Fibroblast of the conjunctiva (primary cell): ENCODE results near the gene DLL1.

ENCODE experiments used
- DNase-seq: peaks from one replicate; pipeline ENCODE4 v3.0.0-alpha.2; 2010; ENCODE audit warnings: low read depth

DLL1 gene

GRCh38 chr6:170294813-170295509, 4.1 kb upstream of the DLL1 start:
- no peak for DNase-seq

- no peak for DNase-seq
Measured at GRCh38 chr6:170294298-170294730, 3.4 kb upstream of the DLL1 start.

- DNase-seq = no peak
Measured at GRCh38 chr6:170293341-170294231, 2.7 kb upstream of the DLL1 start.

- DNase-seq = no peak
Measured at GRCh38 chr6:170292407-170293158, 1.7 kb upstream of the DLL1 start.

- no peak for DNase-seq
Measured at GRCh38 chr6:170292111-170292406, 1.2 kb upstream of the DLL1 start.

- no peak for DNase-seq
Measured at GRCh38 chr6:170291271-170292110, 613 bp upstream of the DLL1 start.

GRCh38 chr6:170289951-170290295, 955 bp downstream of the DLL1 start:
- no peak for DNase-seq

- no peak for DNase-seq
Measured at GRCh38 chr6:170289180-170289931, 1.5 kb downstream of the DLL1 start.

- no peak for DNase-seq
Measured at GRCh38 chr6:170288852-170289179, 2.1 kb downstream of the DLL1 start.

- no peak for DNase-seq
Measured at GRCh38 chr6:170288091-170288631, 2.7 kb downstream of the DLL1 start.

GRCh38 chr6:170287371-170287876, 3.5 kb downstream of the DLL1 start:
- DNase-seq = no peak

GRCh38 chr6:170286934-170287265, 4.0 kb downstream of the DLL1 start:
- no peak for DNase-seq

GRCh38 chr6:170286246-170286933, 4.5 kb downstream of the DLL1 start:
- no peak for DNase-seq

- DNase-seq = no peak
Measured at GRCh38 chr6:170285482-170285881, 5.4 kb downstream of the DLL1 start.

- no peak for DNase-seq
Measured at GRCh38 chr6:170284866-170285469, 5.9 kb downstream of the DLL1 start.

GRCh38 chr6:170284126-170284773, 6.6 kb downstream of the DLL1 start:
- DNase-seq = no peak

GRCh38 chr6:170283212-170284081, 7.4 kb downstream of the DLL1 start:
- DNase-seq = no peak

GRCh38 chr6:170282512-170283158, 8.2 kb downstream of the DLL1 start:
- no peak for DNase-seq
